Naive thymus-derived CD8-positive, alpha-beta T cell (primary cell): ENCODE results near the gene STAM. TPM values are rescaled to one million over a fixed set of nuclear protein-coding genes. Genes with fewer than 3 reads are reported as not detected.
"Not testable (repeated sequence)": the region's sequence is repeated elsewhere in the genome, so short reads cannot be mapped to it uniquely, and the experiment has no call there.

Experiments used
- ATAC-seq, 2 donors: fragments of 150-1000 bp; cut with Tn5 transposase in 1 of 2; sonication (Bioruptor Pico), chemical (Tn5 transposase) in 1 of 2; 1 replicate in 1 of 2; 2 replicates in 1 of 2; pipeline ENCODE4 v1.10.0; 2021; ENCODE audit warnings: mild to moderate bottlenecking in 2 of 2, moderate library complexity in 2 of 2
- POLR2A ChIA-PET: fragments of 350-600 bp; sonication (Branson Sonifier 250); formaldehyde crosslinking; loops from one replicate; lab custom pipeline; 2021; ENCODE audit warnings: antibody characterized with exemption; lab: Charles Lee
- DNase-seq, 10 donors: peaks; one replicate each; pipeline versions ENCODE4 v3.0.0 to v3.0.0-alpha.2; 2020 to 2022
- H3K27ac Mint-ChIP-seq, 10 donors: one replicate each; pipeline ENCODE4 v1.8.0; 2020 to 2022; ENCODE audit warnings: mild to moderate bottlenecking in 10 of 10, mixed read lengths in 10 of 10, moderate library complexity in 4 of 10, inconsistent platforms in 1 of 10
- H3K27me3 Mint-ChIP-seq, 5 donors: one replicate each; pipeline ENCODE4 v1.8.0; 2021 to 2022; ENCODE audit warnings: mixed read lengths in 5 of 5
- H3K36me3 Mint-ChIP-seq, 3 donors: one replicate each; pipeline ENCODE4 v1.8.0; 2020 to 2022; ENCODE audit warnings: mixed read lengths in 3 of 3, mild to moderate bottlenecking in 2 of 3, inconsistent platforms in 1 of 3
- H3K4me1 Mint-ChIP-seq, 4 donors: one replicate each; pipeline ENCODE4 v1.8.0; 2021 to 2022; ENCODE audit warnings: mixed read lengths in 4 of 4
- H3K4me3 Mint-ChIP-seq, 10 donors: one replicate each; pipeline ENCODE4 v1.8.0; 2020 to 2022; ENCODE audit warnings: mild to moderate bottlenecking in 10 of 10, mixed read lengths in 10 of 10, moderate library complexity in 6 of 10, inconsistent platforms in 1 of 10
- H3K9me3 Mint-ChIP-seq, 9 donors: one replicate each; pipeline ENCODE4 v1.8.0; 2020 to 2022; ENCODE audit warnings: mixed read lengths in 9 of 9, mild to moderate bottlenecking in 3 of 9, inconsistent platforms in 1 of 9, moderate library complexity in 1 of 9
- polyA plus RNA-seq, 3 donors: library from polyadenylated mRNA; unstranded; fragments of 300-500 nt; fragmentation: Illumina TruSeq; gene quantifications; one replicate each; pipeline ENCODE4 v1.2.3, GENCODE V29; 2021
- total RNA-seq, 8 experiments: library from RNA in 2 of 8; stranded (reverse) in 2 of 8; gene quantifications; one replicate each; pipeline ENCODE4 v1.2.3 and lab custom pipeline; 2021 to 2026

Gene STAM
- total and polyA plus RNA-seq, 5 experiments from 2014 or later: 5.9 to 23.8 (median 8.3) TPM

DNA sequence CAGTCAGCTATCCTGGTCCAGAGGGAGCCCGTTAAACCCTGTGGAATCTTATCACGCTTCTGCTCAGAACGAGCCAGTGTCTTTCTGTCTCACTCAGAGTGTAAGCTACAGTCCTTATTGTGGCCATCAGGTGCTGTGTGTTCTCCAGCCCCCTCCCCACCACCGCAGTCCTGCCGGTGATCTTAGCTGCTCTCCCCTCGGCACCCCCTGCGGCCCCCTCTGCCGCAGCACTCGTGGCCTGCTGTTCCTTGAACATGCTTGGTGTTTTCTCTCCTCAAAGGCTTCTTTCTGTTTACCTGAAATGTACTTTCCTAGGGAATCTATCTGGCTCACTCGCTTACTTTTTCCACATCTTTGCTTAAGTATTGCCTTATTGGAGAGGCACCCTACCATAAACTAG, 69.8 kb downstream of the STAM start:
- H3K36me3 Mint-ChIP-seq: peaks cover 30 to 89% (median 63%) of the 10 kb centered on the region in 3 donors
- DNase-seq (no peak), ATAC-seq (no peak)
- H3K27me3 Mint-ChIP-seq: no peaks in the 10 kb centered on the region
- POLR2A ChIA-PET: no interaction called here
- H3K4me1 Mint-ChIP-seq: peaks cover 0 to 3% (median 0%) of the 10 kb centered on the region in 4 donors
- H3K9me3 Mint-ChIP-seq: no peaks in the 10 kb centered on the region
- no peak overlapping the region for H3K4me3 Mint-ChIP-seq
- H3K27ac Mint-ChIP-seq: no peak overlapping the region

DNA sequence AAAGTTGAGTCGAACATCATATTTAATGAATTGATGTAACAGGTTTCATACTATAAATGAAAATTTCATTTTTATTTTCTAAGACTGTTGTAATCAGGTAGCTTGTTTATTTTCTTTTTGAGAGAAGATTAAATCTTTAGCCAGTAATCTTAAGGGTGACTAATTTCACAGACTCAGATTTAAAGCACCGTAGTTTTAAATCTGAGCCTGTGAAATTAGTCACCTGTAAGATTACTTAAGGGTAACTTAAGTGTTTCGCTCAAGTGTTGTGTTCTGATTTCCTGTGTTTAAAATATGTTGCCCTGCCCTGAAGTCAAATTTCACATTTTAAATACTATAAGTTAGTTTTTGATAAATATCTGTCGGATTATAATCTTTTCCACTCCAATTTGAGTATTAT, 72.2 kb downstream of the STAM start:
- peaks cover 0 to 2% (median 0%) of the 10 kb centered on the region in 9 donors for H3K9me3 Mint-ChIP-seq
- POLR2A ChIA-PET: no interaction called here
- peaks cover 0 to 2% (median 0%) of the 10 kb centered on the region in 4 donors for H3K4me1 Mint-ChIP-seq
- no peak overlapping the region for H3K27ac Mint-ChIP-seq
- H3K27me3 Mint-ChIP-seq: no peaks in the 10 kb centered on the region
- H3K4me3 Mint-ChIP-seq: no peak overlapping the region
- no peak for DNase-seq
- H3K36me3 Mint-ChIP-seq: peaks cover 23 to 78% (median 69%) of the 10 kb centered on the region in 3 donors
- ATAC-seq: no peak

DNA sequence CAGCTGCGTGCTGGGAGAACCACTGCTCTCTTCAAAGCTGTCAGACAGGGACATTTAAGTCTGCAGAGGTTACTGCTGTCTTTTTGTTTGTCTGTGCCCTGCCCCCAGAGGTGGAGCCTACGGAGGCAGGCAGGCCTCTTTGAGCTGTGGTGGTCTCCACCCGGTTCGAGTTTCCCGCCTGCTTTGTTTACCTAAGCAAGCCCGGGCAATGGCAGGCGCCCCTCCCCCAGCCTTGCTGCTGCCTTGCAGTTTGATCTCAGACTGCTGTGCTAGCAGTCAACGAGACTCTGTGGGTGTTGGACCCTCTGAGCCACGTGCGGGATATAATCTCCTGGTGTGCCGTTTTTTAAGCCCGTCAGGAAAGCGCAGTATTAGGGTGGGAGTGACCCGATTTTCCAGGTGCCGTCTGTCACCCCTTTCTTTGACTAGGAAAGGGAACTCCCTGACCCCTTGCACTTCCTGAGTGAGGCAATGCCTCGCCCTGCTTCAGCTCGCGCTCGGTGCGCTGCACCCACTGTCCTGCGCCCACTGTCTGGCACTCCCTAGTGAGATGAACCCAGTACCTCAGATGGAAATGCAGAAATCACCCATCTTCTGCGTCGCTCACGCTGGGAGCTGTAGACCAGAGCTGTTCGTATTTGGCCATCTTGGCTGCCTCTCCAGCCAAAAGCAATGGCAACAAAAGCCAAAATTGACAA, 78.5 kb downstream of the STAM start:
- not testable (repeated sequence) for H3K4me1 Mint-ChIP-seq, H3K27ac Mint-ChIP-seq, ATAC-seq, H3K27me3 Mint-ChIP-seq, H3K9me3 Mint-ChIP-seq, DNase-seq, H3K4me3 Mint-ChIP-seq
- peaks cover 0 to 38% (median 31%) of the 10 kb centered on the region in 3 donors for H3K36me3 Mint-ChIP-seq
- POLR2A ChIA-PET: interaction anchor here (0.6 kb wide), 1 partner anchor 1341 kb away, joined by 4 read pairs; no protein-coding TSS in a partner anchor

- Mint-ChIP-seq H3K4me3 (no peak overlapping the region), H3K27me3 (no peaks in the 10 kb centered on the region), H3K4me1 (no peaks in the 10 kb centered on the region), H3K27ac (no peak overlapping the region), H3K36me3 (peaks cover 0 to 19% (median 14%) of the 10 kb centered on the region in 3 donors), H3K9me3 (peaks cover 0 to 4% (median 0%) of the 10 kb centered on the region in 9 donors)
- POLR2A ChIA-PET: no interaction called here
- DNase-seq (no peak), ATAC-seq (no peak)
Measured at GRCh38 chr10:17725703-17726102, 81.8 kb downstream of the STAM start.

GRCh38 chr10:17729630-17730029, 85.7 kb downstream of the STAM start:
- Mint-ChIP-seq H3K27ac (peak overlapping the region in 1 of 10 donors; percentile 31), H3K36me3 (no peaks in the 10 kb centered on the region), H3K27me3 (no peaks in the 10 kb centered on the region), H3K9me3 (no peaks in the 10 kb centered on the region), H3K4me3 (no peak overlapping the region), H3K4me1 (no peaks in the 10 kb centered on the region)
- no peak for ATAC-seq
- no peak for DNase-seq
- POLR2A ChIA-PET: no interaction called here

DNA sequence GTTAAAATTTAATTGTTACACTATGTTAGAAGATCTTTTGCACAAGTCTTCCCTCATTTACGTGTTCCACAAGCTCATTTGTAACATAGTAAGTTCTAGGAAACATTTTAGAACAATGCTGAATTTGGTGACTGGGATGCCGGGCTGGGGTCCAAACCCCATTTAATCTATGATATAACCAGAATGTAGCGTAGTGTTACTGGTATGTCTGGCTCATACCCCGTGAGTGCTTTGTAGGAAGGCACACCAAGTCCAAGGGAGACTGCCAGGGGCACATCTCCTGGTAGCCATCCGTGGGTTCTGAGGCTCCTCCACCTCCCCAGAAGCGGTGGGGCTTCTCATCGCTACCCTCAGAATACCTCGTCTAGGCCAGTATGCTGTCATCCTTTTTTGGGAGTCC, 86.7 kb downstream of the STAM start:
- no peak for DNase-seq
- H3K27me3 Mint-ChIP-seq: no peaks in the 10 kb centered on the region
- H3K27ac Mint-ChIP-seq: no peak overlapping the region
- no peak overlapping the region for H3K4me3 Mint-ChIP-seq
- ATAC-seq: no peak
- H3K9me3 Mint-ChIP-seq: no peaks in the 10 kb centered on the region
- POLR2A ChIA-PET: no interaction called here
- no peaks in the 10 kb centered on the region for H3K4me1 Mint-ChIP-seq
- H3K36me3 Mint-ChIP-seq: no peaks in the 10 kb centered on the region

DNA sequence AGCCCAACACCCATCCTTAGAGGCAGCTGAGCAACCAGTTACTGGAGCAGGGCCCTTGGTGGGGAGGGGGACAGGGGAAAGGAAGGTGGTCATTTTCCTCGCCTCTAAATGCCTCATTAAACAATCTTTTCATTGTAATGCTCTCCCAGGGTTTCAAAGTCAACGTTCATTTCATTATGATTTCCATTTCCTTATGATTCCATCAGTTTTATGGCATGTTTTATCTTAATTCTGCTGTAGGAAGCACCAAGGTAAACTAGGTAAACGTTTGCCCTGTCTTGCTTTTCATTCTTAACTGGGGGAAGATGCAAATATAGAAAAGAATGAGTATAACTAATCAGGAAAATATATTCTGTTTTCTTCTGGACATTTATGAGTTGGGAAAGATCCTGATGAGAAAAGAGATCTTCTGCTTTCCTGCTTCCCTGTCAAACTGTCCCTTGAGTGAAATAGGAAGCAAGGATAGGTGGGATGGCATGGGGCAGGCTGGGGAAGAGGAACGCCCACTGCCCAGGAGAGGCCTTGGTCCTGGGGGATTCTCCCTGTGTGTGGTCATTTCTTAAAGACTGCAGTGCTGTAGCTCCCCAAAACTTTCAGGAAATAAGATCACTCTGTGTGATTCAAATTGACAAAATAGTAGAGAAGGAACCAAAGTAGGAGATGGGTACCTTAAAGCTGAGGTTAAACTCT, 87.5 kb downstream of the STAM start:
- DNase-seq (no peak), ATAC-seq (no peak)
- Mint-ChIP-seq H3K27me3 (no peaks in the 10 kb centered on the region), H3K9me3 (no peaks in the 10 kb centered on the region), H3K36me3 (no peaks in the 10 kb centered on the region), H3K4me1 (no peaks in the 10 kb centered on the region), H3K4me3 (no peak overlapping the region), H3K27ac (no peak overlapping the region)
- POLR2A ChIA-PET: no interaction called here

GRCh38 chr10:17733620-17734019, 89.7 kb downstream of the STAM start:
- Mint-ChIP-seq H3K4me3 (no peak overlapping the region), H3K36me3 (no peaks in the 10 kb centered on the region), H3K27me3 (peaks cover 0 to 1% (median 0%) of the 10 kb centered on the region in 5 donors), H3K9me3 (no peaks in the 10 kb centered on the region), H3K4me1 (peaks cover 0 to 2% (median 0%) of the 10 kb centered on the region in 4 donors), H3K27ac (no peak overlapping the region)
- DNase-seq: no peak
- ATAC-seq: no peak
- POLR2A ChIA-PET: no interaction called here

- DNase-seq: no peak
- peaks cover 0 to 1% (median 0%) of the 10 kb centered on the region in 5 donors for H3K27me3 Mint-ChIP-seq
- no peaks in the 10 kb centered on the region for H3K9me3 Mint-ChIP-seq
- H3K4me3 Mint-ChIP-seq: no peak overlapping the region
- no peak for ATAC-seq
- no peak overlapping the region for H3K27ac Mint-ChIP-seq
- H3K4me1 Mint-ChIP-seq: peaks cover 0 to 2% (median 0%) of the 10 kb centered on the region in 4 donors
- POLR2A ChIA-PET: no interaction called here
- no peaks in the 10 kb centered on the region for H3K36me3 Mint-ChIP-seq
Measured at GRCh38 chr10:17734432-17735080, 90.6 kb downstream of the STAM start.

GRCh38 chr10:17735166-17735941, 91.4 kb downstream of the STAM start:
- no peak for ATAC-seq
- Mint-ChIP-seq H3K4me1 (peaks cover 0 to 2% (median 0%) of the 10 kb centered on the region in 4 donors), H3K27ac (no peak overlapping the region), H3K9me3 (no peaks in the 10 kb centered on the region), H3K36me3 (no peaks in the 10 kb centered on the region), H3K27me3 (peaks cover 0 to 1% (median 0%) of the 10 kb centered on the region in 5 donors), H3K4me3 (no peak overlapping the region)
- POLR2A ChIA-PET: no interaction called here
- no peak for DNase-seq

DNA sequence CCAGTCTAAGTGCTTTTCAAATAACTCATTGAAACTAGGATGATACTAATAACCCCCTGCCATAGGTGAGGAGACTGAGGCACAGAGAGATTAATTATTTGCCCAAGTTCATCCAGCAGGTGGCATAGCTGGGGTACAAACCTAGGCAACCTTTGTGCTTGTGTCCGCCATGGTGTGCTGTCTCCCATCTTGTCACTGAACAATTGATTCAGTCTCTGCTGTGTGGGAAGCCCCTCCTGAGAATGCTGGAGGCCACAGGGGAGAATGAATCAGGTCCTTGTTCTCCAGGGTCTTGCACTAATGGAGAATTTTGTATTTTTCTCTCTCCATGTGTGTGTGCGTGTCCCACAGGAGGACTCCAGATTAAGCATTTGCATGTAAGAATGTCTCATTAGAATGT, 92.3 kb downstream of the STAM start:
- peaks cover 0 to 1% (median 0%) of the 10 kb centered on the region in 5 donors for H3K27me3 Mint-ChIP-seq
- H3K9me3 Mint-ChIP-seq: no peaks in the 10 kb centered on the region
- POLR2A ChIA-PET: no interaction called here
- peaks cover 0 to 2% (median 0%) of the 10 kb centered on the region in 4 donors for H3K4me1 Mint-ChIP-seq
- DNase-seq (no peak), ATAC-seq (no peak)
- no peaks in the 10 kb centered on the region for H3K36me3 Mint-ChIP-seq
- no peak overlapping the region for H3K4me3 Mint-ChIP-seq
- no peak overlapping the region for H3K27ac Mint-ChIP-seq
